T-helper 17 cell (primary cell): Measurements from ENCODE around the gene RASGEF1B. TPM values are rescaled to one million over a fixed set of nuclear protein-coding genes. Genes with fewer than 3 reads are reported as not detected.

Experiments
- ATAC-seq: fragments of 150-1000 bp; cut with Tn5 transposase; 2 replicates; pipeline ENCODE4 v1.10.0; 2021; ENCODE audit warnings: mild to moderate bottlenecking, moderate library complexity
- DNase-seq, 3 donors: peaks; one replicate each; pipeline versions ENCODE4 v3.0.0 to v3.0.0-alpha.2; 2020 to 2021
- H3K9me3 ChIP-seq: one replicate; pipeline ENCODE4 v1.7.0; 2013; ENCODE audit warnings: low read length, mild to moderate bottlenecking; ENCODE audit not compliant: control insufficient read depth, poor library complexity, severe bottlenecking
- H3K27ac Mint-ChIP-seq: one replicate; pipeline ENCODE4 v1.8.0; 2022; ENCODE audit warnings: mild to moderate bottlenecking, moderate library complexity, mixed read lengths
- H3K27me3 Mint-ChIP-seq: one replicate; pipeline ENCODE4 v1.8.0; 2022; ENCODE audit warnings: mixed read lengths
- H3K36me3 Mint-ChIP-seq: one replicate; pipeline ENCODE4 v1.8.0; 2022; ENCODE audit warnings: low read depth, mixed read lengths
- H3K4me1 Mint-ChIP-seq: one replicate; pipeline ENCODE4 v1.8.0; 2022; ENCODE audit warnings: mild to moderate bottlenecking, mixed read lengths
- H3K4me3 Mint-ChIP-seq: one replicate; pipeline ENCODE4 v1.8.0; 2022; ENCODE audit warnings: mild to moderate bottlenecking, moderate library complexity, mixed read lengths
- total RNA-seq, 4 donors: library from RNA in 2 of 4; stranded (reverse) in 2 of 4; gene quantifications; one replicate each; pipeline ENCODE4 v1.2.3 and lab custom pipeline; 2022 to 2026

The RASGEF1B gene
- total RNA-seq, 2 donors from 2014 or later, result 48.3 to 58.7 TPM

- Mint-ChIP-seq H3K27me3 (peaks cover 6% of the 10 kb centered on the region), H3K4me3 (no peak overlapping the region), H3K4me1 (peaks cover 25% of the 10 kb centered on the region), H3K27ac (no peak overlapping the region), H3K36me3 (no peaks in the 10 kb centered on the region)
- no peaks in the 10 kb centered on the region for H3K9me3 ChIP-seq
- DNase-seq (no peak), ATAC-seq (no peak)
Observed at GRCh38 chr4:81506731-81507130, 35.0 kb upstream of the RASGEF1B start.

GRCh38 chr4:81505726-81506125 is 34.0 kb upstream of the RASGEF1B start:
- H3K36me3 Mint-ChIP-seq, result no peaks in the 10 kb centered on the region
- H3K4me1 Mint-ChIP-seq, result peaks cover 23% of the 10 kb centered on the region
- no peak for ATAC-seq
- H3K27me3 Mint-ChIP-seq, result peaks cover 6% of the 10 kb centered on the region
- H3K9me3 ChIP-seq, result no peaks in the 10 kb centered on the region
- H3K4me3 Mint-ChIP-seq, result peak overlapping the region; percentile 69
- peak overlapping the region; percentile 88 for H3K27ac Mint-ChIP-seq
- no peak for DNase-seq

GRCh38 chr4:81505004-81505598 is 33.4 kb upstream of the RASGEF1B start:
- peak overlapping the region; percentile 69 for H3K4me3 Mint-ChIP-seq
- H3K4me1 Mint-ChIP-seq, result peaks cover 23% of the 10 kb centered on the region
- peak; percentile 86 for ATAC-seq
- no peaks in the 10 kb centered on the region for H3K9me3 ChIP-seq
- no peaks in the 10 kb centered on the region for H3K27me3 Mint-ChIP-seq
- peak overlapping the region; percentile 88 for H3K27ac Mint-ChIP-seq
- DNase-seq, result peak in 2 of 3 donors; percentile 18 to 30
- no peaks in the 10 kb centered on the region for H3K36me3 Mint-ChIP-seq

- Mint-ChIP-seq H3K4me3 (no peak overlapping the region), H3K4me1 (peaks cover 23% of the 10 kb centered on the region), H3K36me3 (no peaks in the 10 kb centered on the region), H3K27ac (peak overlapping the region; percentile 88), H3K27me3 (no peaks in the 10 kb centered on the region)
- no peaks in the 10 kb centered on the region for H3K9me3 ChIP-seq
- ATAC-seq (peak; percentile 33), DNase-seq (no peak)
Observed at GRCh38 chr4:81504112-81505003, 32.7 kb upstream of the RASGEF1B start.

GRCh38 chr4:81503586-81503985 is 31.9 kb upstream of the RASGEF1B start:
- Mint-ChIP-seq H3K27me3 (no peaks in the 10 kb centered on the region), H3K27ac (peak overlapping the region; percentile 88), H3K4me3 (no peak overlapping the region), H3K36me3 (no peaks in the 10 kb centered on the region), H3K4me1 (peaks cover 21% of the 10 kb centered on the region)
- no peaks in the 10 kb centered on the region for H3K9me3 ChIP-seq
- DNase-seq, result no peak
- no peak for ATAC-seq

GRCh38 chr4:81502564-81502963 is 30.9 kb upstream of the RASGEF1B start:
- ATAC-seq, result no peak
- H3K36me3 Mint-ChIP-seq, result no peaks in the 10 kb centered on the region
- H3K4me1 Mint-ChIP-seq, result peaks cover 20% of the 10 kb centered on the region
- no peak overlapping the region for H3K27ac Mint-ChIP-seq
- no peak for DNase-seq
- no peaks in the 10 kb centered on the region for H3K9me3 ChIP-seq
- no peaks in the 10 kb centered on the region for H3K27me3 Mint-ChIP-seq
- no peak overlapping the region for H3K4me3 Mint-ChIP-seq

- DNase-seq (no peak), ATAC-seq (no peak)
- Mint-ChIP-seq H3K27me3 (no peaks in the 10 kb centered on the region), H3K36me3 (no peaks in the 10 kb centered on the region), H3K27ac (no peak overlapping the region), H3K4me1 (peaks cover 10% of the 10 kb centered on the region), H3K4me3 (no peak overlapping the region)
- no peaks in the 10 kb centered on the region for H3K9me3 ChIP-seq
Observed at GRCh38 chr4:81499840-81500239, 28.1 kb upstream of the RASGEF1B start.

GRCh38 chr4:81498551-81499099 is 26.9 kb upstream of the RASGEF1B start:
- H3K27ac Mint-ChIP-seq, result no peak overlapping the region
- DNase-seq, result no peak
- no peaks in the 10 kb centered on the region for H3K9me3 ChIP-seq
- no peak overlapping the region for H3K4me3 Mint-ChIP-seq
- no peak for ATAC-seq
- no peaks in the 10 kb centered on the region for H3K27me3 Mint-ChIP-seq
- H3K4me1 Mint-ChIP-seq, result peaks cover 11% of the 10 kb centered on the region
- no peaks in the 10 kb centered on the region for H3K36me3 Mint-ChIP-seq

GRCh38 chr4:81498046-81498445 is 26.3 kb upstream of the RASGEF1B start:
- ATAC-seq (no peak), DNase-seq (no peak)
- Mint-ChIP-seq H3K4me3 (no peak overlapping the region), H3K36me3 (no peaks in the 10 kb centered on the region), H3K27me3 (no peaks in the 10 kb centered on the region), H3K27ac (no peak overlapping the region), H3K4me1 (peaks cover 11% of the 10 kb centered on the region)
- no peaks in the 10 kb centered on the region for H3K9me3 ChIP-seq

GRCh38 chr4:81495345-81495744 is 23.6 kb upstream of the RASGEF1B start:
- ATAC-seq (no peak), DNase-seq (no peak)
- Mint-ChIP-seq H3K4me1 (peaks cover 20% of the 10 kb centered on the region), H3K4me3 (no peak overlapping the region), H3K27ac (peak overlapping the region; percentile 32), H3K27me3 (no peaks in the 10 kb centered on the region), H3K36me3 (no peaks in the 10 kb centered on the region)
- no peaks in the 10 kb centered on the region for H3K9me3 ChIP-seq

- peaks cover 20% of the 10 kb centered on the region for H3K4me1 Mint-ChIP-seq
Observed at GRCh38 chr4:81494031-81494431, 22.3 kb upstream of the RASGEF1B start.

GRCh38 chr4:81492606-81493230 is 21.0 kb upstream of the RASGEF1B start:
- no peaks in the 10 kb centered on the region for H3K9me3 ChIP-seq
- H3K4me1 Mint-ChIP-seq, result peaks cover 20% of the 10 kb centered on the region
- no peaks in the 10 kb centered on the region for H3K27me3 Mint-ChIP-seq
- H3K36me3 Mint-ChIP-seq, result no peaks in the 10 kb centered on the region
- H3K4me3 Mint-ChIP-seq, result no peak overlapping the region
- no peak for ATAC-seq
- DNase-seq, result no peak
- peak overlapping the region; percentile 32 for H3K27ac Mint-ChIP-seq

More at GRCh38 chr4:81494031-81494431, 22.3 kb upstream of the RASGEF1B start:
- ATAC-seq, result peak; percentile 29
- H3K27me3 Mint-ChIP-seq, result no peaks in the 10 kb centered on the region
- no peaks in the 10 kb centered on the region for H3K36me3 Mint-ChIP-seq
- DNase-seq, result no peak
- H3K27ac Mint-ChIP-seq, result peak overlapping the region; percentile 32
- H3K9me3 ChIP-seq, result no peaks in the 10 kb centered on the region
- H3K4me3 Mint-ChIP-seq, result peak overlapping the region; percentile 72

GRCh38 chr4:81491943-81492342 is 20.2 kb upstream of the RASGEF1B start:
- Mint-ChIP-seq H3K36me3 (no peaks in the 10 kb centered on the region), H3K4me1 (peaks cover 20% of the 10 kb centered on the region), H3K27ac (peak overlapping the region; percentile 32), H3K27me3 (no peaks in the 10 kb centered on the region), H3K4me3 (peak overlapping the region; percentile 8)
- peak; percentile 92 for ATAC-seq
- H3K9me3 ChIP-seq, result no peaks in the 10 kb centered on the region
- DNase-seq, result no peak
